ENCODE results near the gene SPZ1.
A peak's percentile ranks its signal among the peaks of the same experiment; 100 is the strongest.
"Not testable (repeated sequence)": the region's sequence is repeated elsewhere in the genome, so short reads cannot be mapped to it uniquely, and the experiment has no call there.

SPZ1 gene

GRCh38 chr5:80341016-80341775 lies 21.4 kb downstream of the SPZ1 start:
- DNase-seq, result no peak

DNA sequence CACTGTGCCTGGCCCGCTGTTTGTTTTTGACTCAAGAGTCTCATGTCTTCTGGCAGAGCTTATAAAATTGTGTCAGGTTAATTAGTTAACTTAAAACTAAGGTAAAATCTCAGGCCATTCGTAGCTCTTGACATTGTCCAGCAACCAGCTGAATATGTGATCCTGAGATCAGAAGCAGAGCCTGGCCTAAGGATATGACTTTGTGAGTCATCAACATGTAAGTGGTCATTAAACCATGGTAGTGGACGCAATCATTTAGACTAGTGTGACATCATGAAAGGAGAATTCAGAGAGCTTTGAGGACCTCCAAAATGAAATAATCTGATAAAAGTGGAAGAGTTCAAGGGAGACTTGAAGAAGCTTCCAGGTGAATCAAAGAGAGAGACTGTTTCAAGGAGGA lies 23.3 kb downstream of the SPZ1 start:
- no peak for DNase-seq

- DNase-seq, result peak; percentile 24
These were observed 26.3 kb downstream of the SPZ1 start for GRCh38 chr5:80346055-80346454.

GRCh38 chr5:80348171-80348570 lies 28.4 kb downstream of the SPZ1 start:
- no peak for DNase-seq

- not testable (repeated sequence) for DNase-seq
These were observed 31.2 kb downstream of the SPZ1 start for GRCh38 chr5:80351019-80351418.

- no peak for DNase-seq
These were observed 35.9 kb downstream of the SPZ1 start for GRCh38 chr5:80355686-80356085.

DNA sequence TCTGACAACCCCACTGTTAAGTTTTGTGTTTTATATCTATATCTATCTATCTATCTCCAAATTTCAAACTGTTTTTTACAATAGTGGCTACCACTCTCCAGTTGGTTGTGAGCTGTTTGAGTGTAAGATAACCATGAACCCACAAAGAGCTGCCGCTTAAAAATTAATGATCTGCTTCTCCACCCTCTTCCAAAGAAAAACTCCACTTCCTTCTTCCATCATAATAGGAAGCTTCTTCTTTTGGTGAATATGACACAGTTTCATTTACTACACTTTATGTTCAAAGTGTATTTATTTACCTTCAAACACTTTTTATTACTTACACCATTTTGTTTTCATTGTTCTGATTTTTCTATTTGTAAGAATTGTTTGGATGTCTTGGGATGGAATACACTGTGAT lies 37.9 kb downstream of the SPZ1 start:
- no peak for DNase-seq

DNA sequence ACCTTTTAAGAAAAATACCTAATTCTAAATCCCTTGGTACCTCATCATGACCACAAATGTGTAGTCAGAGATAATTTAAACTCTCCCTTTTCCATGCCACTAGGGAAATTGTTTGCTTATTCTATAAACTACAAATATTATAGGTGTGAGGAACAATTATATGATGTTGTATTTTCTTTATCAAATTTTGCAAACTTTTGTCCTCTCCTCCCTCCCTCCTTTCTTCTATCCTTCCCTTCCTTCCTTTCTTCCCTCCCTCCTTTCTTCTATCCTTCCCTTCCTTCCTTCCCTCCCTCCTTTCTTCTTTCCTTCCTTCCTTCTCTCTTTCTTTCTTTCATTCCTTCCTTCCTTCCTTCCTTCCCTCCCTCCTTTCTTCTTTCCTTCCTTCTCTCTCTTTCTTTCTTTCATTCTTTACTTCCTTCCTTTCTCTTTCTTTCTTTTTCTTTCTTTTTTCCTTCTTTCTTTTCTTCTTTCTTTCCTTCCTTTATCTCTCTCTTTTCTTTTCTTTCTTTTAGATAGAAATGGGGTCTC lies 41.2 kb downstream of the SPZ1 start:
- DNase-seq, result no peak

DNA sequence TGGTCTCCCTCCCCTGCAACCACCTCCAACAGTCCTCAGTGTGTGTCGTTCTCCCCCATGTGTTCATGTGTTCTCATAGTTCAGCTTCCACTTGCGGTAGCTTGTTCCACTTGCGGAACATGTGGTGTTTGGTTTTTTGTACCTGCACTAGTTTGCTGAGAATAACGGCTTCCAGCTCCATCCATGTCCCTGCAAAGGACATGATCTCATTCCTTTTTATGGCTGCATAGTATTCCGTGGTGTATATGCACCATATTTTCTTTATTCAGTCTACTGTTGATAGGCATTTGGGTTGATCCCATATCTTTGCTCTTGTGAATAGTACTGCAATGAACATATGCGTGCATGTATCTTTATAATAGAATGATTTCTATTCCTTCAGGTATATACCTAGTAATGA lies 45.1 kb downstream of the SPZ1 start:
- DNase-seq, result no peak

- DNase-seq, result no peak
These were observed 49.1 kb downstream of the SPZ1 start for GRCh38 chr5:80368661-80369480.

- DNase-seq, result no peak
These were observed 49.7 kb downstream of the SPZ1 start for GRCh38 chr5:80369521-80369920.

DNA sequence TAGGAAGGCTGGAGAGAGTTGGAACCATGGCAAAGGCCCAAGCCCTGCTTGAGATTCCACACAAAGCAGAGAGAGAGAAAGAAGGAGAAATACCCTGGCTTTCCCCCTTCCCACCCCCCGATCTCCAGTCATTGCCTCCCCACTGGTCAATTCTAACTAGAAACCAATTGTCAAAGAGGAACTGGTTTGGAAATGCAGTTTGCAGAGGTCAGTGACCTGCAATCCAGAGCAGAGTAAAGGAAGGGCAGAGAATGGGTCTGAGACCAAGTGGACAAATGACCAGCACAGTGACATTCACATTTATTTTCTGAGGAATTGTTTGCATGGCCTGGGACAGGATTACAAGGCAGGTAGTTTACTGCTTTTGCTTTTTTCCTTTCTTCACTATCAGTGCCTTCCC lies 50.6 kb downstream of the SPZ1 start:
- no peak for DNase-seq
